Stimulated activated memory B cell treated with anti-CD40 and anti-IgM and Interleukin-4, amounts not matched to agents 10 μg/mL and 1 μg/mL and 100 μg/mL, for 72 hours (primary cell): Measurements from ENCODE around the gene MARCHF3.

Source experiments
- ATAC-seq: fragments of 150-1000 bp; cut with Tn5 transposase; 2 replicates; pipeline ENCODE4 v1.10.0; 2021
- H3K27ac Mint-ChIP-seq: one replicate; pipeline ENCODE4 v1.8.0; 2022; ENCODE audit warnings: mild to moderate bottlenecking, mixed read lengths
- H3K27me3 Mint-ChIP-seq: one replicate; pipeline ENCODE4 v1.8.0; 2022; ENCODE audit warnings: mixed read lengths
- H3K36me3 Mint-ChIP-seq: one replicate; pipeline ENCODE4 v1.8.0; 2022; ENCODE audit warnings: mixed read lengths
- H3K4me1 Mint-ChIP-seq: one replicate; pipeline ENCODE4 v1.8.0; 2022; ENCODE audit warnings: mixed read lengths
- H3K4me3 Mint-ChIP-seq: one replicate; pipeline ENCODE4 v1.8.0; 2022; ENCODE audit warnings: mild to moderate bottlenecking, moderate library complexity, mixed read lengths
- H3K9me3 Mint-ChIP-seq: one replicate; pipeline ENCODE4 v1.8.0; 2022; ENCODE audit warnings: mixed read lengths

The MARCHF3 gene, protein sequence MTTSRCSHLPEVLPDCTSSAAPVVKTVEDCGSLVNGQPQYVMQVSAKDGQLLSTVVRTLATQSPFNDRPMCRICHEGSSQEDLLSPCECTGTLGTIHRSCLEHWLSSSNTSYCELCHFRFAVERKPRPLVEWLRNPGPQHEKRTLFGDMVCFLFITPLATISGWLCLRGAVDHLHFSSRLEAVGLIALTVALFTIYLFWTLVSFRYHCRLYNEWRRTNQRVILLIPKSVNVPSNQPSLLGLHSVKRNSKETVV

DNA sequence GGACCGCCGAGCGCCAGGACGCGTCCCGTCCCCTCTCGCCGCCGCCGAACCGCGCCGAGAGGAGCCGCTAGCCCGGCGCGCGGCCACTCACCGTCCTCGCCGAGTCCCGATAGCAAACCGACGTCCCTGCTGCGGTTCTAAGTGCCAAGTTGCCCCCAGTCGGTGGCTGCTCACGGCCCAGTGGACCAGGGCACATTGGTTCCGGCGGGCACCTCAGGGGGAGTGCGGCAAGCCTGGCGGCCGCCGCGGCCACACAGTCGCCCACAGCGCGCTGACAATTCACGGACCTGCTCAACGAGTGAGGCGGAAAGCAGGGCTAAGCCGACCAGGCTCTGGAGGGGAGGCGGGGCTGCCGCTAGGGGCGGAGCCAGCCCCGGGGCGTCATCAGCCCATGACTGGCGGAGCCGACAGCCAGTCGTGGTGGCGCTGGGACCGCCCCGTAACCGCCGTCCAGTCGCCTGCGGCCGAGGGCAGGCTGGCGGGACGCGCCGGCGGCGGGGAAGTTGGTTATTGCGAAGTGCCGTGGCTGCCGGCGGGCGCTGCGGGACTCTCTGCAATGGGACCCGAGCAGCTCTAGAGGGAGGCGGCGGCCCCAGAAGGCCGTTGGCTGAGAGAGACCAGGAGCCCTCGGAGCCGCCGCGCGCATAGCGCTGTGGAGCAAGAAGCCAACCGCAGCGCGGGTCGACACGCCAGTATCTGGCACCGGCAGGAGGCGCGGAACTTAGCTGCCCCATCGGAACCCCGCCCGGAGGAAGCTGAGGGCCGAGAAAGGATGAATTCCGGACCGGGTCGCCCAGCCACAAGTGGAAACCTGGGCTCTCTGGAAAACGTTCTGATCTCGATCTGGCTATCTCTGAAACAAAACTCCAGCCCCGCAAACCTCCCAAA, at the start of gene MARCHF3:
MARCHF3 (minus strand) TSS at position 300 of the 888 bp plus-strand sequence. CDS start 112,387 bp downstream, outside the sequence.
- no peaks in the 10 kb centered on the region for H3K27me3 Mint-ChIP-seq
- H3K4me1 Mint-ChIP-seq = peaks cover 37% of the 10 kb centered on the region
- H3K36me3 Mint-ChIP-seq = peaks cover 5% of the 10 kb centered on the region
- H3K27ac Mint-ChIP-seq = peak within 1 kb of the TSS; percentile 77
- no peaks in the 10 kb centered on the region for H3K9me3 Mint-ChIP-seq
- ATAC-seq = peak; percentile 99
- peak within 1 kb of the TSS; percentile 94 for H3K4me3 Mint-ChIP-seq

- Mint-ChIP-seq H3K4me3 (no peak overlapping the region), H3K27ac (no peak overlapping the region), H3K4me1 (peaks cover 6% of the 10 kb centered on the region), H3K9me3 (no peaks in the 10 kb centered on the region), H3K36me3 (no peaks in the 10 kb centered on the region), H3K27me3 (no peaks in the 10 kb centered on the region)
- no peak for ATAC-seq
Measured at GRCh38 chr5:127079994-127080491, 49.7 kb upstream of the MARCHF3 start.

GRCh38 chr5:127077366-127077765, 47.0 kb upstream of the MARCHF3 start:
- no peak overlapping the region for H3K27ac Mint-ChIP-seq
- ATAC-seq = no peak
- peaks cover 17% of the 10 kb centered on the region for H3K4me1 Mint-ChIP-seq
- no peaks in the 10 kb centered on the region for H3K27me3 Mint-ChIP-seq
- H3K36me3 Mint-ChIP-seq = no peaks in the 10 kb centered on the region
- H3K9me3 Mint-ChIP-seq = no peaks in the 10 kb centered on the region
- no peak overlapping the region for H3K4me3 Mint-ChIP-seq

DNA sequence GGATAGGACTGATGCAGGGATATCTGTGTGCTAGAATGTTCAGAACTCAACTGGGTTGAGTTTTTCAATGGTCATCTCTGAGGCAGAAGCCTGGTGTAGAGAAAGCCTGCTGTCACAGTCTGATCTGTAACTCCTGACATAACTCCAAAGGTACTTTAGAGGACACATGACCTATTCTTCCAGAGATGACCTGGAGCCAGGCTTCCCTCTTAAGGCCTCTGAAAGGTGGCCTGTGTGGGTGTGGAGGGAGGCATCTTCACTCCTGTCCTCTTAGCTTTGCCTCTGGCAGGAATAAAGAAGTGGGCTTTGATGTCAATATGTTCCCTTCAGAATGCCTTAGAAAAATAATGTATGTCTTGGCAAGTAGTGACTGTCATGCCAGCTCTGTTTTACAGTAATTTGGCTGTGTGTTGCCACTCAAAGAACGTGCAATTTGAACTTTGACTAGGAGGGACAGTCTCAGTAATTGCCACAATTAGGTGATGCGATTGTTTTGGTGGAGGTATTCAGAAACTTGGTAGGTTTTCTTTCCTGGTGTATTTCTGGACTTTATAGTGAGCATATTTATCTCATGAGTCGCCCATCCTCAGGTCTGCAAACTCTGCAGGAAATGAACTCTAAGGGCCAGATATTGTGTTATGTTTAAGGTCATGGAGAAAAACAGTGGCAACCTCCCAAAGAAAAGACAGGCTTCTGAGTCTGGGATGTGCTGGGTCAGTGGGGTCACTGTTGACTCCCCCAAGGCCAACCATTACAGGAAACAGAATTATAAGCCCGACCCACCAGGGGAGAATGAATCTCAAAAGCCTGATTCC, 46.2 kb upstream of the MARCHF3 start:
- peaks cover 17% of the 10 kb centered on the region for H3K4me1 Mint-ChIP-seq
- no peak overlapping the region for H3K27ac Mint-ChIP-seq
- no peak overlapping the region for H3K4me3 Mint-ChIP-seq
- H3K36me3 Mint-ChIP-seq = no peaks in the 10 kb centered on the region
- ATAC-seq = no peak
- no peaks in the 10 kb centered on the region for H3K27me3 Mint-ChIP-seq
- no peaks in the 10 kb centered on the region for H3K9me3 Mint-ChIP-seq

DNA sequence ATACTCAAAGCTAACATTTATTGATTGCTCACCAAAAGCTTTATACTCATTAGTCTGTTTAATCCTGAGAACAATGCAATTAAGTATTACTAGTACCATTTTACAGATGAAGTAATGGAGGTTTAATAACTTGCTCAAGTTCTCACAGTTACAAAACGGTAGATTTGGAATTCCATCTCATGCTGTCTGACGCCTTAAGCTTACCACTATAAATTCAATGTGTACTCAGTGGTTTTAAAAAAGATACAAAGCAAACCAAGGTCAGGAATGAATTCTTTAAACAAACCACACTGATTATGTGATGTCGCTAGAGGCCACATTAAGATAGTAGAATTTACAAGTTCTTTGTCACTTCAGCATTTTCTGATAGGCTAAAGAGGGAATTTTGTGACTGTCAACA, 44.1 kb upstream of the MARCHF3 start:
- no peak overlapping the region for H3K4me3 Mint-ChIP-seq
- H3K36me3 Mint-ChIP-seq = peaks cover 11% of the 10 kb centered on the region
- no peak overlapping the region for H3K27ac Mint-ChIP-seq
- no peaks in the 10 kb centered on the region for H3K27me3 Mint-ChIP-seq
- no peaks in the 10 kb centered on the region for H3K9me3 Mint-ChIP-seq
- H3K4me1 Mint-ChIP-seq = peaks cover 11% of the 10 kb centered on the region
- no peak for ATAC-seq

- Mint-ChIP-seq H3K36me3 (peaks cover 20% of the 10 kb centered on the region), H3K27ac (peak within 1 kb of the TSS; percentile 90), H3K9me3 (no peaks in the 10 kb centered on the region), H3K27me3 (no peaks in the 10 kb centered on the region), H3K4me1 (peaks cover 11% of the 10 kb centered on the region), H3K4me3 (peak within 1 kb of the TSS; percentile 97)
- ATAC-seq = peak; percentile 98
Measured at GRCh38 chr5:127072861-127073846, 42.8 kb upstream of the MARCHF3 start, which contains the start of gene C5orf63. Gene C5orf63, minus strand, starts transcription at chr5:127073502. Its CDS starts 14,507 bp downstream, at chr5:127058995.

DNA sequence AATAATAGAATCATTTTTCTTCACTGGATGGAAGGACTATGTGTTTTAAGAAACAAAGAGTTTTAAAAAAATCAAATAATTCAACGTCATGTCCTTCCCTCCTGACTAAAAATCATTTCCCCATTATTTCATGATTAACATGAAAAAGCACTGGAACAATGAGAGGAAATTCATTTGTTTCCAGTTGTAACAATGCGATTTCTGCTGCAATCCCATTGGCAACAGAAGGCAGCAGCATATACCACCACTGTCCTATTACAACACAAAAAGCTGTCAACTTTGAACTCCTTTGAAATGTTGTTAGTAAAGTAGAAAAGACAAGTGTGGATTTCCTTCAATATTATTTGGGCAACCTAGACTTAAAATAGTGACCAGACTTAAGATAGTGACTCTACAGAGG, 39.9 kb upstream of the MARCHF3 start:
- no peak for ATAC-seq
- Mint-ChIP-seq H3K4me1 (peaks cover 11% of the 10 kb centered on the region), H3K27me3 (no peaks in the 10 kb centered on the region), H3K36me3 (peaks cover 20% of the 10 kb centered on the region), H3K9me3 (no peaks in the 10 kb centered on the region), H3K4me3 (no peak overlapping the region), H3K27ac (no peak overlapping the region)

- H3K4me1 Mint-ChIP-seq = peaks cover 8% of the 10 kb centered on the region
- no peaks in the 10 kb centered on the region for H3K27me3 Mint-ChIP-seq
- ATAC-seq = no peak
- no peaks in the 10 kb centered on the region for H3K9me3 Mint-ChIP-seq
- no peak overlapping the region for H3K4me3 Mint-ChIP-seq
- no peak overlapping the region for H3K27ac Mint-ChIP-seq
- H3K36me3 Mint-ChIP-seq = peaks cover 20% of the 10 kb centered on the region
Measured at GRCh38 chr5:127068493-127069214, 38.3 kb upstream of the MARCHF3 start.

- Mint-ChIP-seq H3K4me1 (no peaks in the 10 kb centered on the region), H3K27ac (no peak overlapping the region), H3K36me3 (peaks cover 20% of the 10 kb centered on the region), H3K4me3 (no peak overlapping the region), H3K9me3 (no peaks in the 10 kb centered on the region), H3K27me3 (no peaks in the 10 kb centered on the region)
- ATAC-seq = no peak
Measured at GRCh38 chr5:127066721-127067120, 36.4 kb upstream of the MARCHF3 start.

DNA sequence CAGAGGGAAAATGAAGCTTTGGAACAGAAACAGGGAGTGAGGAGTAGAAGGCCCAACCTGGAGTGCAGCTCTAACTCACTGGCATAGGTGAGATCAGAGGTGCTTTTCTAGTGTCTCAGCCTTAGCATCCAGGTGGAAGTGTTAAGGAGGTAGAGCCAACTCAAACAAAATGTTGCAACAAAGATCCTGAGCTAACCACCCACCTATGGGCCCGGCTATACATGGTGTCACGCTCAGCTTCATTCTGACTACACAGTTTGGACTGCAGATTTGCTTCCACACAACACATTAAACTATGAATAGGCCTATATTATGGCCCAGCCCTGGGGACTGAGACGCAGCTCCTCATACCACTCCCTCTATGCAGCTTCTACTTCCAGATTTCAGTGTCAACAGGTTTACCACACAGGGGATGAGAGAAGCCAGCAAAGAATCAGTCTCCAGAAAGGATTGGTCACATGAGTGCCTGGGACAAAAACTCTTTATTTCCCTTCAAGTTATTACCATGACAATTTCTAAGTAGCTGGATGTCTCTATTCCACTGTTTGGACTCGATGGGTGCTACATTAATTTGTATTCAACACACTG, 34.0 kb upstream of the MARCHF3 start:
- H3K27ac Mint-ChIP-seq = no peak overlapping the region

GRCh38 chr5:127063257-127063913, 33.0 kb upstream of the MARCHF3 start:
- peaks cover 12% of the 10 kb centered on the region for H3K4me1 Mint-ChIP-seq
- H3K27me3 Mint-ChIP-seq = no peaks in the 10 kb centered on the region
- no peak overlapping the region for H3K27ac Mint-ChIP-seq
- H3K9me3 Mint-ChIP-seq = no peaks in the 10 kb centered on the region
- ATAC-seq = no peak
- H3K4me3 Mint-ChIP-seq = no peak overlapping the region
- peaks cover 19% of the 10 kb centered on the region for H3K36me3 Mint-ChIP-seq

More for the DNA sequence above, 34.0 kb upstream of the MARCHF3 start:
- Mint-ChIP-seq H3K9me3 (no peaks in the 10 kb centered on the region), H3K27me3 (no peaks in the 10 kb centered on the region), H3K36me3 (peaks cover 22% of the 10 kb centered on the region), H3K4me1 (peaks cover 12% of the 10 kb centered on the region), H3K4me3 (no peak overlapping the region)
- no peak for ATAC-seq

DNA sequence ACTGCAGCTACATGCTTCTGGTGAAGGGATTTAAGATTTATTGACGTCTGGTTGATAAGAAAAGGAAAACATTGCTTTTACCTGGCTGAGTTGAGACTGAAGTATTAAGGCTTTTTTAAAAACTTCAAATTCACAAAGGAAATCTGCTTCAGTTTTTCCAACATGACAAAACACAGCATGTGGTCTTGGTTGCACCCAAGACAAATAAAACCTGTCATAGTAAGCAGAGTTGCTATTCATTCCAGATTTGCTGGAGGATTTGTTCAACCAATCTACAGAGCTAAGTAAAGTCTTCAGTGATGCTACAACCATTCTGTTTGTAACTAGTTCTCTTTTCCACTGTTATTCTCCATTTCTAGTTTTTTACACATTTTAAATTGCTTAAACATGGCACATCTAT, 31.6 kb upstream of the MARCHF3 start:
- Mint-ChIP-seq H3K9me3 (no peaks in the 10 kb centered on the region), H3K27me3 (no peaks in the 10 kb centered on the region), H3K27ac (no peak overlapping the region), H3K4me1 (peaks cover 12% of the 10 kb centered on the region), H3K4me3 (no peak overlapping the region), H3K36me3 (peaks cover 29% of the 10 kb centered on the region)
- ATAC-seq = no peak

- H3K27me3 Mint-ChIP-seq = no peaks in the 10 kb centered on the region
- H3K9me3 Mint-ChIP-seq = no peaks in the 10 kb centered on the region
- ATAC-seq = no peak
- H3K4me3 Mint-ChIP-seq = no peak overlapping the region
- peaks cover 12% of the 10 kb centered on the region for H3K4me1 Mint-ChIP-seq
- H3K27ac Mint-ChIP-seq = no peak overlapping the region
- H3K36me3 Mint-ChIP-seq = peaks cover 32% of the 10 kb centered on the region
Measured at GRCh38 chr5:127061537-127061936, 31.2 kb upstream of the MARCHF3 start.
